Neural cell (in vitro differentiated cells): ENCODE measurements around the gene PHPT1.

ENCODE experiments used
- CTCF ChIP-seq: fragments of 450-650 bp; IDR thresholded peaks from 2 replicates; pipeline ENCODE4 v1.5.1; 2014; ENCODE audit warnings: antibody characterized with exemption, mild to moderate bottlenecking, moderate library complexity; ENCODE audit not compliant: poor library complexity, severe bottlenecking
- EZH2 ChIP-seq: fragments of 200-600, 300-800 bp; shearing (Covaris generic), sonication (generic); IDR thresholded peaks from 2 replicates; pipeline ENCODE4 v1.6.1; 2014; ENCODE audit warnings: antibody characterized with exemption, low read length, borderline replicate concordance, mild to moderate bottlenecking; ENCODE audit not compliant: insufficient read depth, poor library complexity, severe bottlenecking
- MXI1 ChIP-seq: fragments of 450-650 bp; conservative IDR thresholded peaks from 2 replicates; pipeline ENCODE4 v1.6.1; 2014; ENCODE audit warnings: antibody characterized with exemption, mild to moderate bottlenecking; ENCODE audit not compliant: poor library complexity, severe bottlenecking
- POLR2AphosphoS5 ChIP-seq: IDR thresholded peaks from 2 replicates; pipeline ENCODE4 v1.6.1; 2012
- TAF1 ChIP-seq: IDR thresholded peaks from 2 replicates; pipeline ENCODE4 v1.6.1; 2012; ENCODE audit warnings: low read depth

GRCh38 chr9:136849038-136849959 lies at the start of gene PHPT1:
- TF ChIP-seq TAF1 = no peak
- no peak for TF ChIP-seq EZH2
- TF ChIP-seq CTCF = peak; percentile 35
- peak; percentile 90 for TF ChIP-seq POLR2AphosphoS5
- TF ChIP-seq MXI1 = peak; percentile 88
